Activated CD4-positive, alpha-beta memory T cell treated with anti-CD3 and anti-CD28 coated beads for 36 hours (primary cell): Measurements from ENCODE around the gene CHST1. TPM values are rescaled to one million over a fixed set of nuclear protein-coding genes. Genes with fewer than 3 reads are reported as not detected.
A peak's percentile ranks its signal among the peaks of the same experiment; 100 is the strongest.

Experiments used
- CTCF ChIA-PET: fragments of 350-600 bp; sonication (Branson Sonifier 250); formaldehyde crosslinking; loops from one replicate; lab custom pipeline; 2021; ENCODE audit warnings: antibody characterized with exemption, inconsistent platforms; lab: Charles Lee
- POLR2A ChIA-PET: fragments of 350-600 bp; sonication (Branson Sonifier 250); formaldehyde crosslinking; loops from one replicate; lab custom pipeline; 2021; ENCODE audit warnings: antibody characterized with exemption; lab: Charles Lee
- DNase-seq: peaks from one replicate; pipeline ENCODE4 v3.0.0-alpha.2; 2020
- H3K27ac Mint-ChIP-seq: one replicate; pipeline ENCODE4 v1.8.0; 2021; ENCODE audit warnings: mixed read lengths
- H3K27me3 Mint-ChIP-seq: one replicate; pipeline ENCODE4 v1.8.0; 2021; ENCODE audit warnings: mixed read lengths
- H3K36me3 Mint-ChIP-seq: one replicate; pipeline ENCODE4 v1.8.0; 2021; ENCODE audit warnings: mixed read lengths
- H3K4me1 Mint-ChIP-seq: one replicate; pipeline ENCODE4 v1.8.0; 2021; ENCODE audit warnings: low read depth, mixed read lengths
- H3K4me3 Mint-ChIP-seq: one replicate; pipeline ENCODE4 v1.8.0; 2021; ENCODE audit warnings: mild to moderate bottlenecking, mixed read lengths
- H3K9me3 Mint-ChIP-seq: one replicate; pipeline ENCODE4 v1.8.0; 2021; ENCODE audit warnings: mixed read lengths
- intact Hi-C: fragments of 100-400 bp; cut with micrococcal nuclease; formaldehyde crosslinking; loops from one replicate; pipeline ENCODE4 v1.15.1; 2023
- total RNA-seq, 2 experiments: library from RNA; stranded (reverse); gene quantifications; one replicate each; pipeline ENCODE4 v1.2.3, GENCODE V29; 2021

The CHST1 gene
- total RNA-seq, 2 experiments from 2014 or later = 0.24 to 0.44 TPM

DNA sequence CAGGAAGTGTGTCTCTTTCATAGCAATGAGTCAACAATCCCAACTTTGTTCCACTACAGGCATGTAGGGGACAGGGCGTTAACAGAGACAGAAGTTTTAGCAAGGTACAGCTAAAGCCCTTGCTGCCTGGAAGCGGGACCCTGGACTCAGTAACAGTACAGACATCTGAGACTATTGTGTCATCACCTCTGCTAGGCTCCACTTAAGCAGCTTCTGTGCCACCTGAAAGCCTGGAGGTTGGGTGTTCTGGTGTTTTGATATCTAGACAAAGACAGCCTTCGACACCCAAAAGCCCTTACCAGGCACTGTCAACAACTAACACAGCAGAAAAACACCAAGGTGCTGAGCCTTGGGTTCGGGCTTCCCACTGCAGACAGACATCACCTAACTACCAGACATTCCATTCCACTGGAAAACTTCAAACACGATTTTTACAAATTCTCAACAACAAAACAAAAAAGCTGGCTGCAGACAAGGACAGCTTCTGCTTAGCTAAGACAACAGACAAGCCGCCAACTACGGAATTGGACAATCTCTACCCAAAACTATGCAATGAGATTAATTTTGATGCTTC lies 20.6 kb upstream of the CHST1 start:
- CTCF ChIA-PET = interaction anchor here (1.3 kb wide), 1 partner anchor 86 kb away, joined by 3 read pairs; no protein-coding TSS in a partner anchor

DNA sequence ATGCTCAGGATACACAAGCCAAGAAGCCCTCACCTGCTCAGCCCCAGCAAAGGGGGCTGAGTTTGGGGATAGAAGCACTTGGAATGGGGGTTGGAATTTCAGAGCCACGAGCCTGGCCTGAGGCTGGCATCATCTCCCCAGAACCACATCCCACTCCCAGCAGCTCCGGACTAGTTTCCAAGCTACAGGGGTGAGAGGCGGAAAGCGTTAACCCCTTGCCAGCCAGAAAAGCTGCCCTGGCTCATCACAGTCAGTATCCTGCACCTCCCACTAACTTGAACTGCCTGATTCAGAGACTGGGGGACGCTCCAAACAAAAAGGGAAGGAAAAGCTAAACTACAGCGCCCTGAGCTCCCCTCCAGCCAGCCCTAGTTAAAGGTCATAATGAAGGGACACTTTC lies 19.0 kb upstream of the CHST1 start:
- Mint-ChIP-seq H3K27ac (no peak overlapping the region), H3K4me1 (peaks cover 3% of the 10 kb centered on the region), H3K4me3 (no peak overlapping the region), H3K27me3 (peaks cover 2% of the 10 kb centered on the region), H3K36me3 (no peaks in the 10 kb centered on the region), H3K9me3 (no peaks in the 10 kb centered on the region)
- intact Hi-C loops = no loop called here
- POLR2A ChIA-PET = no interaction called here
- CTCF ChIA-PET = interaction anchor here (1.4 kb wide), 1 partner anchor 87 kb away, joined by 3 read pairs; no protein-coding TSS in a partner anchor
- DNase-seq = no peak

More for the DNA sequence above, 20.6 kb upstream of the CHST1 start:
- no peak for DNase-seq
- POLR2A ChIA-PET = no interaction called here
- no peaks in the 10 kb centered on the region for H3K9me3 Mint-ChIP-seq
- H3K4me1 Mint-ChIP-seq = peaks cover 3% of the 10 kb centered on the region
- peaks cover 2% of the 10 kb centered on the region for H3K27me3 Mint-ChIP-seq
- intact Hi-C loops = no loop called here
- H3K36me3 Mint-ChIP-seq = no peaks in the 10 kb centered on the region
- no peak overlapping the region for H3K27ac Mint-ChIP-seq
- H3K4me3 Mint-ChIP-seq = no peak overlapping the region

DNA sequence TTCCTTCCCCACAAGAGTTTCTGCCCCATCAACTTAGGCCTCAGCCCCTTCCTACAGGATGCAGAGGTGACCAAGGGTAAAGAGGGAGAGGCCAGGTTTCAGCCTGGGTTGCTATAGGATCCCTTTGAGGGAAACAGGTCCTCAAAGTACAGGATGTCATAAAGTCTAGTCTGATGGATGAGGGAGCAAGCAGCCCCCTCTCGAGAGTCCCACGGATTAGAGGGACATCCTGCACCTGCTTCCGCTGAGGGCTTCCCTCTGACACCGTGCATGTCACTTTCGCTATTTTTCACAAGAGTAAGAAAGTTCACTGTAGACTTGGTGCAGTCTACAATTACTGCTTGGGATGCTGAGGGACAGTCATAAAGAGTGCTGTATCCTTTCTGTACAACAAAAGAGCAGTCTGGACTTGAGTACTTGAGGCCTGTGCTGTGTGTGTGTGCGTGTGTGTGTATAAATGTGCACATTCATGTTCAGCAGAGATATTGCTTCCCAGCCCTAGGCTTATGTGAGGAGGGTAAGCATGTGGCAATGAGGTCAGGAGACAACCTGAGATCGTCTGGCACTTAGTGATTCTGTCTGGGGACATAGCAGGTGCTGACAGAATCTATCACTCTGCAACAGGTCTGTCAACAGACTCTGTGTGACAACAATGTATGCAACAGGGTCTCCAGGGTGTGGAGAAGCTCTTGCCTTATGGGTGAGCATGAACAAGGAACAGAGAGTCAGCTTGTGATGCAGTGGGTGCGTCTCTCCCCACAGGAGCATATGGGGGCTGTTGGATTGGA lies 18.0 kb upstream of the CHST1 start:
- CTCF ChIA-PET = interaction anchor here (1.4 kb wide), 1 partner anchor 88 kb away, joined by 3 read pairs; no protein-coding TSS in a partner anchor
- intact Hi-C loops = no loop called here
- H3K36me3 Mint-ChIP-seq = no peaks in the 10 kb centered on the region
- peaks cover 2% of the 10 kb centered on the region for H3K27me3 Mint-ChIP-seq
- no peak overlapping the region for H3K4me3 Mint-ChIP-seq
- peaks cover 1% of the 10 kb centered on the region for H3K4me1 Mint-ChIP-seq
- no peaks in the 10 kb centered on the region for H3K9me3 Mint-ChIP-seq
- POLR2A ChIA-PET = no interaction called here
- H3K27ac Mint-ChIP-seq = no peak overlapping the region
- DNase-seq = peak; percentile 3

DNA sequence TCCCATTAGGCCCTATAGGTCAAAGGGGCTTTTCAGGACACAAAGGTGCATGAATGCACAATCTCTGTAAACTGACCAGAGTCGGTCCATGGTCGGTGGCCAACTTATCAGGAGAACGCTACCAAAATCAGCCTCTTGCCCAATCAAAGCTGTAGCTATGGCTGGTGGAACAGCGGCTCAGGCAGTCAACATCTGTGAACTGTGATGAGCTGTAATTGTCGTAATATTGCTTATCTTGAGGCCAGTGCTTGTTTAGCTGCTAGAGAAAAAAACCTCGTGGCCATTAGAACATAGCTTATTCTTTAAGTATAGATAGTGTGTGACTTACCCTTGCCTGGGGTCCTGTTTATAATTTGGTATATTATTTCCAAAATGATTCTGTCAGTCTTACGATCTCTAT lies 14.4 kb upstream of the CHST1 start:
- Mint-ChIP-seq H3K9me3 (no peaks in the 10 kb centered on the region), H3K27me3 (no peaks in the 10 kb centered on the region), H3K4me3 (no peak overlapping the region), H3K4me1 (no peaks in the 10 kb centered on the region), H3K36me3 (no peaks in the 10 kb centered on the region), H3K27ac (no peak overlapping the region)
- intact Hi-C loops = no loop called here
- no peak for DNase-seq
- ChIA-PET CTCF (no interaction called here), POLR2A (no interaction called here)

DNA sequence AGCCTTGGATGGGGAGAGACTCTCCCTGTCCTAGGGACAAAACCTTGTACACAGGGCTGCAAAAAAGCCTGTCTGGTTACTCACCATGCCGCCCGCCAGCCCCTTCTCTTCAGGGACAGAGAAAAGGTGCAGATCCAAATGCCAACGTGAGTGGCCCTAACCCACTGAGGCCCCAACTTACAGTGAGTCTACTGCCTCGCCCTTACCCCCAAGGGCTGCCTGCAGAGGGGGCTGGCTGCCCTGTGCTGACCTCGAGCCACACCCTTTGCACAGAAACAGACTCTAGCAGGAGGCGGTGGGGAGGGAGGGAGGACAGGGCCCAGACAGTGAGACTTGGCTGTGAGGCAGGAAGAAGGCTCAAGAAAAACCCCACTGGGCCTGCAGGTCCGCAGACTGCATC lies 13.6 kb upstream of the CHST1 start:
- no peaks in the 10 kb centered on the region for H3K36me3 Mint-ChIP-seq
- DNase-seq = no peak
- H3K27ac Mint-ChIP-seq = no peak overlapping the region
- ChIA-PET POLR2A (no interaction called here), CTCF (interaction anchor here (0.8 kb wide), 1 partner anchor 24 kb away, joined by 3 read pairs; no protein-coding TSS in a partner anchor)
- intact Hi-C loops = no loop called here
- H3K27me3 Mint-ChIP-seq = no peaks in the 10 kb centered on the region
- no peaks in the 10 kb centered on the region for H3K4me1 Mint-ChIP-seq
- no peaks in the 10 kb centered on the region for H3K9me3 Mint-ChIP-seq
- no peak overlapping the region for H3K4me3 Mint-ChIP-seq

DNA sequence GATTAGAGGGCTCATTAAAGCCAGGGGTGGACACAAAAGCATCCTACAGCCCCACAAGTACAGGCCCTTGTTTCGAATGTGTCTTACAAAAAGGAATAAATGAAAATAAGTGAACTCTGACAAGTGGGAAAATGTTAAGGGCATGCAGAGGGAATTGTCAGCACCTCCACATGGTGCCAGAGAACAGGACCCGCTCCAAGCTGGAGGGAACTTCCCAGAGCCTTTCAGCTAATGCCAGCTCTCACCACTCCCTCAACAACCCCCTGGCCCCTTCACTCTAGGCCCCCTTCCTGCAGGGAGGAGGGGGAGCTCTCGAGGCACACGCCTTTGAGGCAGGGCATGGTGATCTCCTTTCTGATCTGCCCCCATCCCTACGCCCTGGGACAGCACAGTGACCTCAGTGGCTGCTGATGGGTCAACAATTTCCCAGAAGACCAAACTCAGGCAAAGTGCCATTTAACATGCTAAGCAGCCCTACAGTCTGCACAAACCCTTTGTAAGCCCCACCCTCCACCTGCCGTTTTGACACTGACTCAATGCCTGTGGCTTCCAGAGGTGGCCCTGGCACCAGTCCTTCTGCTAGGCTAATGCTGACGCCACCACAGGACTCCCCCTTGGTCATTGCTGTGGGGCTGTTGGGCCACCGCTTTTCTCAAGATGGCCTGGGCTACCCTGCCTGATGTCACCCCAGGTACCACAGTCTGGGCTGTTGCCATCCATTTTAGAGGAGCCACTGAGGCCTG lies 12.5 kb upstream of the CHST1 start:
- H3K9me3 Mint-ChIP-seq = no peaks in the 10 kb centered on the region
- no peaks in the 10 kb centered on the region for H3K36me3 Mint-ChIP-seq
- no peak overlapping the region for H3K4me3 Mint-ChIP-seq
- ChIA-PET POLR2A (no interaction called here), CTCF (interaction anchor here (0.8 kb wide), 1 partner anchor 23 kb away, joined by 3 read pairs; no protein-coding TSS in a partner anchor)
- H3K27ac Mint-ChIP-seq = no peak overlapping the region
- H3K27me3 Mint-ChIP-seq = no peaks in the 10 kb centered on the region
- intact Hi-C loops = no loop called here
- no peaks in the 10 kb centered on the region for H3K4me1 Mint-ChIP-seq
- DNase-seq = no peak

DNA sequence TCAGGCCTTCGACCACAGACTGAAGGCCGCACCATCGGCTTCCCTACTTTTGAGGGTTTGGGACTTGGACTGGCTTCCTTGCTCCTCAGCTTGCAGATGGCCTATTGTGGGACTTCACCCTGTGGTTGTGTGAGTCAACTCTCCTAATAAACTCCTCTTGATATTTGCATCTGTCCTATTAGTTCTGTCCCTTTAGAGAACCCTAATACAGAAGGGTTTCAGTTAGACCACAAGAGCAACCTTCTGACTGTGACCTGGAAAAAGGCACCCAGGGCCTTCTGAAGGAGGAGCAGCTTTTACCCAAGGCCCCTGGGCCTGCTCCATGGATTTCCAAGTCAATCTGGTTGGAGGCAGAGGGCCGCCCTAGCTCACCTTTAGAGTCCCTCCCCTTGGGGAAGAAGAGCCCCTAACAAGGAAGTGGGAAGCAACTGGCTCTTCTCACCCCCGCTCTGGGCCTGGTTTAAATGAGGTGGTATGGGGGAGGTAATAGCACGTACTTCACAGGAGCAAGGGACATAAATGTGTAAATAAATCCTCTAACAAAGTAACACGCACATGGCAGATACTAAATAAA lies 11.2 kb upstream of the CHST1 start:
- Mint-ChIP-seq H3K4me3 (no peak overlapping the region), H3K36me3 (no peaks in the 10 kb centered on the region), H3K27me3 (no peaks in the 10 kb centered on the region), H3K27ac (no peak overlapping the region), H3K4me1 (no peaks in the 10 kb centered on the region), H3K9me3 (no peaks in the 10 kb centered on the region)
- DNase-seq = no peak
- ChIA-PET POLR2A (no interaction called here), CTCF (interaction anchor here (1.0 kb wide), 1 partner anchor 95 kb away, joined by 3 read pairs; no protein-coding TSS in a partner anchor)
- intact Hi-C loops = no loop called here

DNA sequence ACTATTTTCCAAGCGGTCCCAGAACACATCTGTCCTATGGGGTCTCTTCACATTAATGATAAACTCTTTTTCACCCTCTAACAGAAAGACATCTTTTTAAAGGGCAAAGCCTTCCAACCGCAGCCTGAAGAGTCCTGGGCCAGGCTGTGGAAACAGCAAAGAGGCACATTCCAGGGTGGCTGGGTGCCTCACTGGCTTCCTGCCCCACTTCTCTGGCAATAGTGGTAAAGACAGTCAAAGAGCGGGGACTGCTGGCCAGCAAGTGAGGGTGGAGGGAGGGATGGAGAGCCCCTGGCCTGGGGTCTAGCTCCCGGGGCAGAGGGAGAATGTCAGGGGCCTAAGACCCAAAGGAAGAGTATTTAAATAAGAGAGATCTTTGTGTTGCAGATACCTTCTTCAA lies 10.2 kb upstream of the CHST1 start:
- no peak overlapping the region for H3K27ac Mint-ChIP-seq
- no peaks in the 10 kb centered on the region for H3K9me3 Mint-ChIP-seq
- CTCF ChIA-PET = no interaction called here

DNA sequence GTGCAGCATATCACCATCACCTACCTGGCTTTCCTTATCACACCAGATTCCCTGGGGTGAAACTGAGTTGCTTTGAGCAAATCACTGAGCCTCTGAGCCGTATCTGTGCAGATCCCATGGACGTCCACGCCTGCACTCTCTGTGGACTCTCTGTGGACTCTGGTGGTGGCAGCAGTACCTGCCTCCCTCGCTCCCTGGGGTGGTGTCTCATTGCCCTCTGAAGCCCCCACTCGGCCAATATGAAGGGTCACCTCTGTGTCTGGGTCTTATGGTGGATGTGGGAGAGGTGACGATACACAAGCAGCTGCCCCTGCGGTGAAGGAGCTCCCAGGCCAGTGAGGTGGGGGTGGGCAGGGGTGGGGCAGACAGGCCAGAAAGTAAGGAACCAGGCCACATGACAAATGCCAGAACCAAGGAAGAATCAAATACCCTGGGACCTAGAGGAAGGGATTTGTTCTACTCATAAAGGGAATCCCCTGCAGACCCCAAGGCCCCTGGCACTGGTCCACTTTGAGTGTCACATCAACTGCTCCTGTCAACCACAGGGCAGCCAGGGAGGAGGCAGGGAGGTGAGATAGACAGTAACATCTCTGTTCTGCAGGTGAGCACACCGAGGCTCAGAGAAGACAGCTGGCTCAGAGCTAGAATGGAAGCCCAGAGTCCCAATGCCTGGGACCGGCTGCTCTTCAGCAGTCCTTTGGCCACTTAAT lies 9.2 kb upstream of the CHST1 start:
- no peak overlapping the region for H3K4me3 Mint-ChIP-seq
- H3K27ac Mint-ChIP-seq = no peak overlapping the region
- H3K36me3 Mint-ChIP-seq = no peaks in the 10 kb centered on the region
- intact Hi-C loops = no loop called here
- H3K9me3 Mint-ChIP-seq = no peaks in the 10 kb centered on the region
- ChIA-PET CTCF (interaction anchor here (0.7 kb wide), 1 partner anchor 97 kb away, joined by 3 read pairs; no protein-coding TSS in a partner anchor), POLR2A (no interaction called here)
- no peaks in the 10 kb centered on the region for H3K4me1 Mint-ChIP-seq
- DNase-seq = no peak
- no peaks in the 10 kb centered on the region for H3K27me3 Mint-ChIP-seq

More for the DNA sequence above, 10.2 kb upstream of the CHST1 start:
- Mint-ChIP-seq H3K36me3 (no peaks in the 10 kb centered on the region), H3K4me1 (no peaks in the 10 kb centered on the region), H3K27me3 (no peaks in the 10 kb centered on the region), H3K4me3 (no peak overlapping the region)
- intact Hi-C loops = no loop called here
- no peak for DNase-seq
- POLR2A ChIA-PET = no interaction called here

DNA sequence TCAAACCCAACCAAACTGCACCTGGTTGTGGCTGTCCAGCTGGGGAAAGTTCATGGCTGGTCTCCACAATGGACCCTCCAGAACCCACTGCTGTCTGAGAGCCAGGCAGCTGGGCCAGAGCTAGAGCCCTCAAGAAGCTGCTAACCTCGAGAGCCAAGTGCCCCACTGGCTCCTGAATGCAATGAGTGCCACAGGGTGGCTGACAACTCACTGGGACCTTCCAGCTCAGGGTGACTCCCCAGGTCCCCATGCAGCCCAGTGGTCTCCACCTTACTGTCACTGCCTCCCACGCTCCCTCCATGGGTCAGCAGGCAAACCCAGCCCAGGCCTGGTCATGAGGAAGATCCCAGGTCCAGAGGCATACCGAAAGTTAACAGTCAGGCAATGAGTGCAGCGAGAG lies 8.0 kb upstream of the CHST1 start:
- Mint-ChIP-seq H3K9me3 (no peaks in the 10 kb centered on the region), H3K4me1 (no peaks in the 10 kb centered on the region), H3K27ac (no peak overlapping the region), H3K36me3 (no peaks in the 10 kb centered on the region), H3K27me3 (no peaks in the 10 kb centered on the region), H3K4me3 (no peak overlapping the region)
- no peak for DNase-seq
- ChIA-PET POLR2A (no interaction called here), CTCF (no interaction called here)
- intact Hi-C loops = no loop called here

DNA sequence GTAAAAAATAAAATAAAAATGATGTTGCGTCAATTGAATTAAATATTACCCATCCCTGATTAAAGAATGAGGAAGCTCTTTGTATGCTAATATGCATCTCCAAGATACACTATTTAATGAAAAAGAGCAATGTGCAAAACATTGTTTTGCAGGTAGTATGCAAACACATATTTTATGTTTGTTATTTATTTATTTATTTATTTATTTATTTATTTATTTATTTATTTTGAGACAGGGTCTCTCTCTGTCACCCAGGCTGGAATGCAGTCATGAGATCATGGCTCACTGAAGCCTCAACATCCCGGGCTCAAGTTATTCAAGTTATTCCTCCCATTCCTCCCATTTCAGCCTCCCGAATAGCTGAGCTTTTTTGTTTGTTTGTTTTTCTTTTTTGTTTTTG lies 7.2 kb upstream of the CHST1 start:
- Mint-ChIP-seq H3K36me3 (no peaks in the 10 kb centered on the region), H3K9me3 (no peaks in the 10 kb centered on the region)

More for the DNA sequence above, 7.2 kb upstream of the CHST1 start:
- H3K27ac Mint-ChIP-seq = no peak overlapping the region
- ChIA-PET CTCF (interaction anchor here (1.0 kb wide), 1 partner anchor 18 kb away, joined by 3 read pairs; no protein-coding TSS in a partner anchor), POLR2A (no interaction called here)
- peaks cover under 1% of the 10 kb centered on the region for H3K27me3 Mint-ChIP-seq
- H3K4me1 Mint-ChIP-seq = no peaks in the 10 kb centered on the region
- intact Hi-C loops = no loop called here
- DNase-seq = no peak
- H3K4me3 Mint-ChIP-seq = no peak overlapping the region
